ENCODE data around the gene TMA7B. TPM values are rescaled to one million over a fixed set of nuclear protein-coding genes. Genes with fewer than 3 reads are reported as not detected.

Gene TMA7B
- total and polyA plus RNA-seq, 10 of the 15 experiments (the other 5 are each of a cell fraction or from before 2014, with no cell fraction given), result 0.33 to 2.9 (median 1.8) TPM

GRCh38 chr22:39925909-39926679 is 34.1 kb upstream of the TMA7B start:
- DNase-seq (ENCODE audit: low read depth, low spot score) (no peak), ATAC-seq (no peak), FAIRE-seq (no peak)
- Histone ChIP-seq H2AFZ (ENCODE audit: control insufficient read depth, low read depth, low read length) (no peak overlapping the region), H3K4me2 (ENCODE audit: control insufficient read depth, insufficient read depth) (no peak overlapping the region; the same call in 1 of the 2 replicates), H3K27me3 (replicated peaks in 1 of 2; ENCODE audit: control insufficient read depth in 2 of 2, insufficient read depth in 2 of 2, low read length in 1 of 2) (no peaks in the 10 kb centered on the region), H3K27ac (ENCODE audit: control insufficient read depth, insufficient read depth) (no peak overlapping the region), H3K9ac (ENCODE audit: control insufficient read depth, insufficient read depth, low read length) (no peak overlapping the region), H4K20me1 (ENCODE audit: control insufficient read depth, insufficient read depth) (no peaks in the 10 kb centered on the region), H3K9me3 (replicated peaks; ENCODE audit: control insufficient read depth, insufficient read depth, low read length) (no peaks in the 10 kb centered on the region), H3K36me3 (ENCODE audit: control insufficient read depth in 2 of 2, insufficient read depth in 2 of 2, low read length in 1 of 2) (peaks cover 7 to 9% of the 10 kb centered on the region in 2 experiments), H3K4me3 (no peak overlapping the region), H3K79me2 (ENCODE audit: control insufficient read depth, insufficient read depth, low read length) (peaks cover 95% of the 10 kb centered on the region), H3K4me1 (ENCODE audit: control insufficient read depth, insufficient read depth, low read length) (peaks cover 18% of the 10 kb centered on the region)
- 92% methylated on average over 7 of the region's 8 CpGs for WGBS (ENCODE audit: insufficient coverage, insufficient replicate concordance, low lambda C conversion rate, missing lambda C conversion rate)
- no TSS peak for BruUV-seq (replicated peaks)
- ChIA-PET CTCF (interaction anchor here (1.0 to 6.0 kb wide), 4 partner anchors 7 to 98 kb away, joined by 3 to 39 read pairs (median 10); no protein-coding TSS in a partner anchor), POLR2A (interaction anchor here (0.6 to 2.4 kb wide), 4 partner anchors 9 to 200 kb away, joined by 3 to 7 read pairs (median 4); no protein-coding TSS in a partner anchor), RAD21 (ENCODE audit: unreplicated experiment) (interaction anchor here (0.6 to 2.2 kb wide), 6 partner anchors 11 to 149 kb away, joined by 3 to 4 read pairs (median 4); no protein-coding TSS in a partner anchor), SMC1A (ENCODE audit: uncharacterized antibody, unreplicated experiment) (interaction anchor here (0.8 to 11.4 kb wide), 6 partner anchors 7 to 145 kb away, joined by 3 to 102 read pairs (median 8); no protein-coding TSS in a partner anchor)
- TF ChIP-seq POLR2AphosphoS2 (IDR thresholded peaks at IDR 0.05; ENCODE audit: low read depth, low read length), result no peak
- no peak for TF ChIP-seq CBX5 (IDR thresholded peaks at IDR 0.05; ENCODE audit: low read depth)
- TF ChIP-seq SIX5 (IDR thresholded peaks at IDR 0.05; ENCODE audit: low read depth, low read length, severe bottlenecking), result no peak
- TF ChIP-seq PRDM15 (CRISPR knock-in tag; IDR thresholded peaks at IDR 0.05), result no peak
- no peak for TF ChIP-seq CBFB (IDR thresholded peaks at IDR 0.05; ENCODE audit: low read depth)
- no peak for TF ChIP-seq KDM1A (IDR thresholded peaks at IDR 0.05; ENCODE audit: borderline replicate concordance)
- intact Hi-C loops (cut with micrococcal nuclease; ENCODE audit: unreplicated experiment), result no loop called here
- in situ Hi-C loops (cut with MboI), result no loop called here

All from GM12878 (cell line).